K562 (cell line): ENCODE results near the gene PSMD7. TPM values are rescaled to one million over a fixed set of nuclear protein-coding genes. Genes with fewer than 3 reads are reported as not detected.

Experiments used
- ATAC-seq: fragments of 200-7000 bp; cut with Tn5 transposase; 3 replicates; pipeline ENCODE4 v1.9.1; 2020; ENCODE audit warnings: moderate library complexity
- BruUV-seq: library from RNA; stranded (reverse); fragments of 400-500 nt; replicated peaks from 2 replicates; lab custom pipeline; 2021; lab: Mats Ljungman, UMichigan
- CTCF ChIA-PET: fragments of 300-600 bp; formaldehyde crosslinking; extraction: SDS; loops from one replicate; lab custom pipeline; 2021; ENCODE audit warnings: low intra/inter-chr PET ratio; lab: Yijun Ruan, JAX
- POLR2A ChIA-PET: fragments of 300-600, 350-650 bp; sonication (Branson Sonifier 250); formaldehyde crosslinking; extraction: SDS; loops from one replicate; lab custom pipeline; 2021; ENCODE audit warnings: antibody characterized with exemption, inconsistent platforms; lab: Yijun Ruan, JAX
- DNase-seq, 4 experiments: peaks; one replicate each; pipeline versions ENCODE4 v3.0.0 to v3.0.0-alpha.2; 2011 to 2018; ENCODE audit warnings: low spot score in 3 of 4, mixed read lengths in 3 of 4; ENCODE audit errors: extremely low read depth in 1 of 4
- FAIRE-seq: peaks from 2 replicates; lab custom pipeline; 2011; peaks lifted over from hg19 to GRCh38; lab: Jason Lieb, UNC
- H2AFZ ChIP-seq: 2 replicates; pipeline ENCODE4 v1.6.0; 2011; ENCODE audit warnings: low read depth, low read length, control low read depth, inconsistent platforms
- H3K27ac ChIP-seq: fragments of 200-600 bp; 3 replicates; pipeline ENCODE4 v1.8.0; 2011; ENCODE audit warnings: low read depth, mild to moderate bottlenecking, control low read depth, inconsistent platforms, low read length, moderate library complexity, mixed read lengths; ENCODE audit errors: extremely low read depth
- H3K27me3 ChIP-seq, 2 experiments: fragments of 300-600 bp in 1 of 2; 2 replicates in 1 of 2; 3 replicates in 1 of 2; pipeline versions ENCODE4 v1.6.0 to v1.8.0; 2011; ENCODE audit warnings: inconsistent platforms in 2 of 2, low read length in 2 of 2, mild to moderate bottlenecking in 1 of 2, mixed read lengths in 1 of 2, moderate library complexity in 1 of 2; ENCODE audit not compliant: control insufficient read depth in 2 of 2, insufficient read depth in 2 of 2
- H3K36me3 ChIP-seq: fragments of 300-600 bp; 3 replicates; pipeline ENCODE4 v1.8.0; 2011; ENCODE audit warnings: mild to moderate bottlenecking, low read length, inconsistent platforms; ENCODE audit not compliant: control insufficient read depth, insufficient read depth
- H3K4me1 ChIP-seq, 2 experiments: fragments of 200-600 bp in 1 of 2; replicated peaks in 1 of 2; 2 replicates in 1 of 2; 3 replicates in 1 of 2; pipeline versions ENCODE4 v1.5.1 to v1.8.0; 2011; ENCODE audit warnings: inconsistent platforms in 2 of 2, low read length in 2 of 2, mild to moderate bottlenecking in 1 of 2, mixed read lengths in 1 of 2, moderate library complexity in 1 of 2; ENCODE audit not compliant: control insufficient read depth in 2 of 2, insufficient read depth in 2 of 2
- H3K4me2 ChIP-seq: 2 replicates; pipeline ENCODE4 v1.6.1; 2011; ENCODE audit warnings: low read length, control low read depth, inconsistent platforms, mixed read lengths; ENCODE audit not compliant: insufficient read depth
- H3K4me3 ChIP-seq: fragments of 200-600 bp; sonication (generic), shearing (Covaris generic); 2 replicates; pipeline ENCODE4 v1.5.1; 2016; ENCODE audit warnings: control low read depth, inconsistent platforms
- H3K79me2 ChIP-seq: fragments of 200-600 bp; 3 replicates; pipeline ENCODE4 v1.8.0; 2011; ENCODE audit warnings: low read length, inconsistent platforms; ENCODE audit not compliant: control insufficient read depth, insufficient read depth
- H3K9ac ChIP-seq, 2 experiments: 2 replicates each; pipeline versions ENCODE4 v1.6.0 to v1.6.1; 2011; ENCODE audit warnings: low read depth in 2 of 2, low read length in 2 of 2, control low read depth in 1 of 2, inconsistent platforms in 1 of 2, mild to moderate bottlenecking in 1 of 2, mixed read lengths in 1 of 2; ENCODE audit not compliant: insufficient read depth in 1 of 2
- H3K9me1 ChIP-seq: one replicate; pipeline ENCODE4 v1.6.0; 2011; ENCODE audit warnings: inconsistent platforms, mild to moderate bottlenecking, low read length, moderate library complexity; ENCODE audit not compliant: control insufficient read depth, insufficient read depth
- H3K9me3 ChIP-seq: replicated peaks from 2 replicates; pipeline ENCODE4 v1.5.1; 2011; ENCODE audit warnings: low read depth, low read length, inconsistent platforms; ENCODE audit not compliant: control insufficient read depth, insufficient read depth
- H4K20me1 ChIP-seq: replicated peaks from 2 replicates; pipeline ENCODE4 v1.6.1; 2011; ENCODE audit warnings: low read length, inconsistent platforms, mixed read lengths; ENCODE audit not compliant: control insufficient read depth, insufficient read depth
- FOXA1 ChIP-seq: fragments of 450-650 bp; IDR thresholded peaks from 2 replicates; pipeline ENCODE4 v1.6.1; 2016; ENCODE audit warnings: mild to moderate bottlenecking, borderline replicate concordance
- RBM39 ChIP-seq: fragments of 200-400 bp; formaldehyde crosslinking; optimal IDR thresholded peaks from 2 replicates; pipeline ENCODE3; 2018; ENCODE audit warnings: low read depth, low read length
- ZNF174 ChIP-seq: fragments of 250-450 bp; sonication (Bioruptor Pico); IDR thresholded peaks from 2 replicates; pipeline ENCODE4 v1.4.0; 2020; ENCODE audit warnings: mild to moderate bottlenecking
- ZNF407 ChIP-seq: fragments of 450-650 bp; IDR thresholded peaks from 2 replicates; pipeline ENCODE4 v1.6.1; 2016; ENCODE audit warnings: low read depth
- WGBS: fragments of 100-300 bp; shearing (Covaris generic); methylation state at CpG from one replicate; pipeline ENCODE4 v1.1.6; 2016; ENCODE audit warnings: low coverage, mixed read lengths; ENCODE audit not compliant: insufficient coverage; ENCODE audit errors: missing lambda C conversion rate; 5-methylcytosine and 5-hydroxymethylcytosine counted together
- in situ Hi-C: fragments of 300-500 bp; cut with MboI; formaldehyde crosslinking; loops from 4 replicates; pipeline ENCODE4 v1.15.0; 2018; ENCODE audit warnings: inconsistent platforms, mixed read lengths
- intact Hi-C: fragments of 100-400 bp; cut with micrococcal nuclease; formaldehyde crosslinking; loops from 2 replicates; pipeline ENCODE4 v1.14.2; 2022
- polyA plus RNA-seq, 8 experiments: library from polyadenylated mRNA; depleted of rRNA in 4 of 8; stranded (reverse) in 5 of 8; unstranded in 3 of 8; fragments of >200 nt; fragmentation: Nextera tagmentation in 2 of 8; fragmentation: Illumina TruSeq in 1 of 8; extraction: Ambion mirVana in 2 of 8; extraction: Trizol in 1 of 8; gene quantifications; 2 replicates each; pipeline versions ENCODE4 v1.2.1 to v1.2.3, GENCODE V29; 2011 to 2014; ENCODE audit warnings: inconsistent platforms in 1 of 8, missing spikeins in 1 of 8
- total RNA-seq, 7 experiments: library from RNA; depleted of rRNA in 6 of 7; stranded (reverse); fragments of >200 nt in 6 of 7; fragmentation: Illumina TruSeq in 2 of 7; extraction: Trizol in 2 of 7; gene quantifications; 2 replicates each; pipeline versions ENCODE4 v1.2.1 to v1.2.3, GENCODE V29; 2011 to 2021; ENCODE audit warnings: low replicate concordance in 1 of 7
- TF ChIP-seq, protein P1 (sequence below): IDR thresholded peaks from 2 replicates; pipeline ENCODE4 v1.6.1; 2014; ENCODE audit warnings: antibody characterized with exemption

The PSMD7 gene
- total and polyA plus RNA-seq, 9 of the 15 experiments (the other 6 are each of a cell fraction or from before 2014, with no cell fraction given), result 100 to 226 (median 156) TPM

GRCh38 chr16:74321356-74321755 lies 24.7 kb downstream of the PSMD7 start (continued):
- TF ChIP-seq, protein P1, sequence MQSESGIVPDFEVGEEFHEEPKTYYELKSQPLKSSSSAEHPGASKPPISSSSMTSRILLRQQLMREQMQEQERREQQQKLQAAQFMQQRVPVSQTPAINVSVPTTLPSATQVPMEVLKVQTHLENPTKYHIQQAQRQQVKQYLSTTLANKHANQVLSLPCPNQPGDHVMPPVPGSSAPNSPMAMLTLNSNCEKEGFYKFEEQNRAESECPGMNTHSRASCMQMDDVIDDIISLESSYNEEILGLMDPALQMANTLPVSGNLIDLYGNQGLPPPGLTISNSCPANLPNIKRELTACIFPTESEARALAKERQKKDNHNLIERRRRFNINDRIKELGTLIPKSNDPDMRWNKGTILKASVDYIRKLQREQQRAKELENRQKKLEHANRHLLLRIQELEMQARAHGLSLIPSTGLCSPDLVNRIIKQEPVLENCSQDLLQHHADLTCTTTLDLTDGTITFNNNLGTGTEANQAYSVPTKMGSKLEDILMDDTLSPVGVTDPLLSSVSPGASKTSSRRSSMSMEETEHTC, result no peak

DNA sequence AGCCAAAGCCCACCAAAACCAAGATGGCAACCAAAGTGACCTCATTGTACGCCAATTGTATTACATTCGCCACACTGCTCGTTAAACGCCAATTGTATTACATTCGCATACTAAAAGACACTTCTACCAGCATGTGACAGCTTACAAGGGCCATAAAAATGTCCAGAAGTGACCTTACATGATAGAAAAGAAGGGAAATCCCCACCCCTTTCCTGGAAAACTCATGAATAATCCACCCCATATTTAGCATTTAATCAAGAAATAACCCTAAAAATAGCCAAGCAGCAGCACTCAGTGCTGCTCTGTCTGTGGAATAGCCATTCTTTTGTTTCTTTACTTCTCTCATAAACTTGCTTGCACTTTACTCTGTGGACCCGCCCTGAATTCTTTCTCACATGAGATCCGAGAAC lies 25.7 kb downstream of the PSMD7 start:
- Histone ChIP-seq H3K9me3 (no peaks in the 10 kb centered on the region), H3K36me3 (peaks cover 15% of the 10 kb centered on the region; the same call in 1 of the 3 replicates), H3K79me2 (no peaks in the 10 kb centered on the region), H3K27ac (no peak overlapping the region), H3K27me3 (no peaks in the 10 kb centered on the region), H3K4me1 (no peaks in the 10 kb centered on the region; a peak in 1 of 5 replicates), H4K20me1 (no peaks in the 10 kb centered on the region; the same call in 1 of the 2 replicates), H3K4me2 (no peak overlapping the region), H2AFZ (no peak overlapping the region), H3K4me3 (no peak overlapping the region), H3K9me1 (peaks cover 4% of the 10 kb centered on the region), H3K9ac (no peak overlapping the region)
- in situ Hi-C loops (no loop called here), intact Hi-C loops (no loop called here)
- ChIA-PET POLR2A (interaction anchor here (1.4 kb wide), 1 partner anchor 11 kb away, joined by 3 read pairs; no protein-coding TSS in a partner anchor), CTCF (no interaction called here)
- BruUV-seq, result no TSS peak
- 89% methylated on average over 7 of the region's 7 CpGs for WGBS
- FAIRE-seq, result no peak
- ATAC-seq, result no peak
- DNase-seq, result no peak
- TF ChIP-seq FOXA1, result no peak
- TF ChIP-seq ZNF174, result no peak
- TF ChIP-seq ZNF407, result no peak
- no peak for TF ChIP-seq RBM39
